H1 (cell line): ENCODE data around the gene ERO1A. TPM values are rescaled to one million over a fixed set of nuclear protein-coding genes. Genes with fewer than 3 reads are reported as not detected.

Experiments used
- ASH2L ChIP-seq: fragments of 200-600, 300-600 bp; sonication (generic); IDR thresholded peaks from one replicate; pipeline ENCODE4 v1.7.1; 2017; ENCODE audit warnings: low read length
- CEBPB ChIP-seq: IDR thresholded peaks from 2 replicates; pipeline ENCODE4 v1.6.1; 2012; ENCODE audit warnings: low read depth, low read length
- CREB1 ChIP-seq: IDR thresholded peaks from 2 replicates; pipeline ENCODE4 v1.6.1; 2012; ENCODE audit warnings: inconsistent platforms
- HDAC2 ChIP-seq, 2 experiments: fragments of 300-600 bp in 1 of 2; sonication (generic) in 1 of 2; IDR thresholded peaks; 2 replicates each; pipeline ENCODE4 v1.6.1; 2011 to 2012; ENCODE audit warnings: low read depth in 2 of 2, low read length in 2 of 2, mild to moderate bottlenecking in 2 of 2, moderate library complexity in 2 of 2, borderline replicate concordance in 1 of 2, inconsistent platforms in 1 of 2
- JUN ChIP-seq: IDR thresholded peaks from 2 replicates; pipeline ENCODE4 v1.6.1; 2011; ENCODE audit warnings: low read depth, mild to moderate bottlenecking, improper control_type of control experiment, low read length
- POU5F1 ChIP-seq: IDR thresholded peaks from 2 replicates; pipeline ENCODE4 v1.6.1; 2011; ENCODE audit warnings: low read depth, mild to moderate bottlenecking, low read length, moderate library complexity
- SUZ12 ChIP-seq: fragments of 200-600 bp; sonication (generic); IDR thresholded peaks from 2 replicates; pipeline ENCODE4 v1.6.1; 2012; ENCODE audit warnings: mild to moderate bottlenecking, inconsistent platforms, low read length, moderate library complexity, mixed read lengths
- TAF1 ChIP-seq: IDR thresholded peaks from 2 replicates; pipeline ENCODE4 v1.6.1; 2011; ENCODE audit warnings: mild to moderate bottlenecking, low read depth, low read length
- TEAD4 ChIP-seq: IDR thresholded peaks from 2 replicates; pipeline ENCODE4 v1.6.1; 2012; ENCODE audit warnings: low read depth, low read length, inconsistent platforms, mixed read lengths
- polyA plus RNA-seq, 7 experiments: library from polyadenylated mRNA; depleted of rRNA in 3 of 7; stranded (reverse) in 5 of 7; unstranded in 2 of 7; fragments of >200 nt in 5 of 7; fragments of 200-250 nt in 2 of 7; gene quantifications; 1 replicate in 5 of 7; 2 replicates in 1 of 7; 4 replicates in 1 of 7; pipeline versions ENCODE4 v1.2.1 to v1.2.3, GENCODE V29; 2011 to 2013; ENCODE audit warnings: missing spikeins in 2 of 7, mixed read lengths in 2 of 7
- total RNA-seq: library from RNA; stranded (reverse); fragmentation: NEBNext Ultra II Directional; extraction: Animal tissue kit (Norgen Biotek cat#: 25700); gene quantifications from 2 replicates; pipeline ENCODE4 v1.2.1, GENCODE V29; 2021
- TF ChIP-seq, protein P1 (sequence below): fragments of 300-600 bp; sonication (generic); IDR thresholded peaks from 2 replicates; pipeline ENCODE4 v1.7.1; 2012; ENCODE audit warnings: low read length, moderate library complexity, mild to moderate bottlenecking, inconsistent platforms; ENCODE audit not compliant: insufficient replicate concordance

Gene ERO1A
- total and polyA plus RNA-seq, 2 of the 8 experiments (the other 6 are each of a cell fraction or from before 2014, with no cell fraction given): 15.7 to 42.0 TPM

- TF ChIP-seq, protein P1, sequence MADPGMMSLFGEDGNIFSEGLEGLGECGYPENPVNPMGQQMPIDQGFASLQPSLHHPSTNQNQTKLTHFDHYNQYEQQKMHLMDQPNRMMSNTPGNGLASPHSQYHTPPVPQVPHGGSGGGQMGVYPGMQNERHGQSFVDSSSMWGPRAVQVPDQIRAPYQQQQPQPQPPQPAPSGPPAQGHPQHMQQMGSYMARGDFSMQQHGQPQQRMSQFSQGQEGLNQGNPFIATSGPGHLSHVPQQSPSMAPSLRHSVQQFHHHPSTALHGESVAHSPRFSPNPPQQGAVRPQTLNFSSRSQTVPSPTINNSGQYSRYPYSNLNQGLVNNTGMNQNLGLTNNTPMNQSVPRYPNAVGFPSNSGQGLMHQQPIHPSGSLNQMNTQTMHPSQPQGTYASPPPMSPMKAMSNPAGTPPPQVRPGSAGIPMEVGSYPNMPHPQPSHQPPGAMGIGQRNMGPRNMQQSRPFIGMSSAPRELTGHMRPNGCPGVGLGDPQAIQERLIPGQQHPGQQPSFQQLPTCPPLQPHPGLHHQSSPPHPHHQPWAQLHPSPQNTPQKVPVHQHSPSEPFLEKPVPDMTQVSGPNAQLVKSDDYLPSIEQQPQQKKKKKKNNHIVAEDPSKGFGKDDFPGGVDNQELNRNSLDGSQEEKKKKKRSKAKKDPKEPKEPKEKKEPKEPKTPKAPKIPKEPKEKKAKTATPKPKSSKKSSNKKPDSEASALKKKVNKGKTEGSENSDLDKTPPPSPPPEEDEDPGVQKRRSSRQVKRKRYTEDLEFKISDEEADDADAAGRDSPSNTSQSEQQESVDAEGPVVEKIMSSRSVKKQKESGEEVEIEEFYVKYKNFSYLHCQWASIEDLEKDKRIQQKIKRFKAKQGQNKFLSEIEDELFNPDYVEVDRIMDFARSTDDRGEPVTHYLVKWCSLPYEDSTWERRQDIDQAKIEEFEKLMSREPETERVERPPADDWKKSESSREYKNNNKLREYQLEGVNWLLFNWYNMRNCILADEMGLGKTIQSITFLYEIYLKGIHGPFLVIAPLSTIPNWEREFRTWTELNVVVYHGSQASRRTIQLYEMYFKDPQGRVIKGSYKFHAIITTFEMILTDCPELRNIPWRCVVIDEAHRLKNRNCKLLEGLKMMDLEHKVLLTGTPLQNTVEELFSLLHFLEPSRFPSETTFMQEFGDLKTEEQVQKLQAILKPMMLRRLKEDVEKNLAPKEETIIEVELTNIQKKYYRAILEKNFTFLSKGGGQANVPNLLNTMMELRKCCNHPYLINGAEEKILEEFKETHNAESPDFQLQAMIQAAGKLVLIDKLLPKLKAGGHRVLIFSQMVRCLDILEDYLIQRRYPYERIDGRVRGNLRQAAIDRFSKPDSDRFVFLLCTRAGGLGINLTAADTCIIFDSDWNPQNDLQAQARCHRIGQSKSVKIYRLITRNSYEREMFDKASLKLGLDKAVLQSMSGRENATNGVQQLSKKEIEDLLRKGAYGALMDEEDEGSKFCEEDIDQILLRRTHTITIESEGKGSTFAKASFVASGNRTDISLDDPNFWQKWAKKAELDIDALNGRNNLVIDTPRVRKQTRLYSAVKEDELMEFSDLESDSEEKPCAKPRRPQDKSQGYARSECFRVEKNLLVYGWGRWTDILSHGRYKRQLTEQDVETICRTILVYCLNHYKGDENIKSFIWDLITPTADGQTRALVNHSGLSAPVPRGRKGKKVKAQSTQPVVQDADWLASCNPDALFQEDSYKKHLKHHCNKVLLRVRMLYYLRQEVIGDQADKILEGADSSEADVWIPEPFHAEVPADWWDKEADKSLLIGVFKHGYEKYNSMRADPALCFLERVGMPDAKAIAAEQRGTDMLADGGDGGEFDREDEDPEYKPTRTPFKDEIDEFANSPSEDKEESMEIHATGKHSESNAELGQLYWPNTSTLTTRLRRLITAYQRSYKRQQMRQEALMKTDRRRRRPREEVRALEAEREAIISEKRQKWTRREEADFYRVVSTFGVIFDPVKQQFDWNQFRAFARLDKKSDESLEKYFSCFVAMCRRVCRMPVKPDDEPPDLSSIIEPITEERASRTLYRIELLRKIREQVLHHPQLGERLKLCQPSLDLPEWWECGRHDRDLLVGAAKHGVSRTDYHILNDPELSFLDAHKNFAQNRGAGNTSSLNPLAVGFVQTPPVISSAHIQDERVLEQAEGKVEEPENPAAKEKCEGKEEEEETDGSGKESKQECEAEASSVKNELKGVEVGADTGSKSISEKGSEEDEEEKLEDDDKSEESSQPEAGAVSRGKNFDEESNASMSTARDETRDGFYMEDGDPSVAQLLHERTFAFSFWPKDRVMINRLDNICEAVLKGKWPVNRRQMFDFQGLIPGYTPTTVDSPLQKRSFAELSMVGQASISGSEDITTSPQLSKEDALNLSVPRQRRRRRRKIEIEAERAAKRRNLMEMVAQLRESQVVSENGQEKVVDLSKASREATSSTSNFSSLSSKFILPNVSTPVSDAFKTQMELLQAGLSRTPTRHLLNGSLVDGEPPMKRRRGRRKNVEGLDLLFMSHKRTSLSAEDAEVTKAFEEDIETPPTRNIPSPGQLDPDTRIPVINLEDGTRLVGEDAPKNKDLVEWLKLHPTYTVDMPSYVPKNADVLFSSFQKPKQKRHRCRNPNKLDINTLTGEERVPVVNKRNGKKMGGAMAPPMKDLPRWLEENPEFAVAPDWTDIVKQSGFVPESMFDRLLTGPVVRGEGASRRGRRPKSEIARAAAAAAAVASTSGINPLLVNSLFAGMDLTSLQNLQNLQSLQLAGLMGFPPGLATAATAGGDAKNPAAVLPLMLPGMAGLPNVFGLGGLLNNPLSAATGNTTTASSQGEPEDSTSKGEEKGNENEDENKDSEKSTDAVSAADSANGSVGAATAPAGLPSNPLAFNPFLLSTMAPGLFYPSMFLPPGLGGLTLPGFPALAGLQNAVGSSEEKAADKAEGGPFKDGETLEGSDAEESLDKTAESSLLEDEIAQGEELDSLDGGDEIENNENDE: no peak
- TF ChIP-seq ASH2L: no peak
- TF ChIP-seq JUN: no peak
- TF ChIP-seq CREB1: no peak
- no peak for TF ChIP-seq SUZ12
- no peak for TF ChIP-seq TEAD4
- no peak for TF ChIP-seq TAF1
- TF ChIP-seq CEBPB: no peak
- TF ChIP-seq POU5F1: no peak
- TF ChIP-seq HDAC2 (IDR thresholded peaks at IDR 0.05; ENCODE audit: borderline replicate concordance in 1 of 2, low read depth in 2 of 2, low read length in 2 of 2): no peak
- TF ChIP-seq, all 59 proteins: peak for 0
Observed at GRCh38 chr14:52641745-52642144, 53.6 kb downstream of the ERO1A start (continued).
